Measurements from ENCODE around the gene ATP13A2. TPM values are rescaled to one million over a fixed set of nuclear protein-coding genes. Genes with fewer than 3 reads are reported as not detected.
"Not testable (repeated sequence)": the region's sequence is repeated elsewhere in the genome, so short reads cannot be mapped to it uniquely, and the experiment has no call there.

The ATP13A2 gene
- total RNA-seq, 1 donor = 40.2 TPM

- no peak for TF ChIP-seq CTCF (IDR thresholded peaks at IDR 0.05; ENCODE audit: insufficient read depth, low read depth, low read length)
- no peak for DNase-seq (ENCODE audit: low read depth)
- no peak overlapping the region for H3K4me3 ChIP-seq (ENCODE audit: low read depth, low read length)
Measured at GRCh38 chr1:16957731-16958130, 54.0 kb downstream of the ATP13A2 start.

GRCh38 chr1:16956775-16957174 is 55.0 kb downstream of the ATP13A2 start:
- no peak for DNase-seq (ENCODE audit: low read depth)
- no peak for TF ChIP-seq CTCF (IDR thresholded peaks at IDR 0.05; ENCODE audit: insufficient read depth, low read depth, low read length)
- H3K4me3 ChIP-seq (ENCODE audit: low read depth, low read length) = no peak overlapping the region

DNA sequence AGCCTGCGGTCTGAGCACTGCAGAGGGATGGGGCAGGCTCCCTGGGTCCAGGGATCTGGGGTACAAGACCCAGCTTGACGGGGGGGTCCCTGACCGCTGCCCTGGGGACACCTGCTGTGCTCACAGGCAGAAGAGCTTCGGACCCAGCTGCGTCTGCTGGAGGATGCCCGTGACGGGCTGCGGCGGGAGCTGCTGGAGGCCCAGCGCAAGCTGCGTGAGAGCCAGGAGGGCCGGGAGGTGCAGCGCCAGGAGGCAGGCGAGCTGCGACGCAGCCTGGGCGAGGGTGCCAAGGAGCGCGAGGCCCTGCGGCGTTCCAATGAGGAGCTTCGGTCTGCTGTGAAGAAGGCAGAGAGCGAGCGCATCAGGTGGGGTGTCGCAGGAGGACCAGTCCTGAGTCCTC is 56.5 kb downstream of the ATP13A2 start:
- no peak for TF ChIP-seq CTCF (IDR thresholded peaks at IDR 0.05; ENCODE audit: insufficient read depth, low read depth, low read length)
- DNase-seq (ENCODE audit: low read depth) = no peak
- H3K4me3 ChIP-seq (ENCODE audit: low read depth, low read length) = no peak overlapping the region

- no peak overlapping the region for H3K4me3 ChIP-seq (ENCODE audit: low read depth, low read length)
- no peak for DNase-seq (ENCODE audit: low read depth)
- no peak for TF ChIP-seq CTCF (IDR thresholded peaks at IDR 0.05; ENCODE audit: insufficient read depth, low read depth, low read length)
Measured at GRCh38 chr1:16954579-16954978, 57.1 kb downstream of the ATP13A2 start.

- DNase-seq (ENCODE audit: low read depth); H3K4me3 ChIP-seq (ENCODE audit: low read depth, low read length): not testable (repeated sequence)
Measured at GRCh38 chr1:16952376-16952775, 59.4 kb downstream of the ATP13A2 start.

DNA sequence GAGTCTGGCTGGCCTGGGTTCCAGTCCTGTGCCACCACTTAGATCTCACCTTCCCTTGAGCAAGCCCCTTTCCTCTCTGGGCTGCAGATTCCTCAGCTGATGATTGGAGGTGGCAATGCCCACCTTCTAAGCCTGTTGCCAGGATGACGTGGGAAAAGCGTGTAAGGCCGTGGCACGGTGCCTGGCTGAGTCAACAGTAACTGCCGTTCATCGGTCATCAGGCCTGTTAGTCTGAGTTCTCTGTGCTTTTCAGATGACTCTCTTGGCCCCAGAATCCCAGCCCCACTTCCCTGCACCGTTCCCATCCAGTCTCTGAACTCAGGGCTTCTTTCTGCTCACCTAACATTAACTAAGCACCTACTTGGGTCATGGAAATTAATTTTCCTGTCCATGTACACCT is 62.7 kb downstream of the ATP13A2 start:
- H3K4me3 ChIP-seq (ENCODE audit: low read depth, low read length); DNase-seq (ENCODE audit: low read depth): not testable (repeated sequence)

- not testable (repeated sequence) for H3K4me3 ChIP-seq (ENCODE audit: low read depth, low read length); DNase-seq (ENCODE audit: low read depth)
Measured at GRCh38 chr1:16948282-16948891, 63.3 kb downstream of the ATP13A2 start.

GRCh38 chr1:16946646-16947045 is 65.1 kb downstream of the ATP13A2 start:
- TF ChIP-seq CTCF (IDR thresholded peaks at IDR 0.05; ENCODE audit: insufficient read depth, low read depth, low read length) = no peak
- H3K4me3 ChIP-seq (ENCODE audit: low read depth, low read length) = no peak overlapping the region
- DNase-seq (ENCODE audit: low read depth) = no peak

- DNase-seq (ENCODE audit: low read depth); H3K4me3 ChIP-seq (ENCODE audit: low read depth, low read length): not testable (repeated sequence)
Measured at GRCh38 chr1:16946185-16946584, 65.5 kb downstream of the ATP13A2 start.

DNA sequence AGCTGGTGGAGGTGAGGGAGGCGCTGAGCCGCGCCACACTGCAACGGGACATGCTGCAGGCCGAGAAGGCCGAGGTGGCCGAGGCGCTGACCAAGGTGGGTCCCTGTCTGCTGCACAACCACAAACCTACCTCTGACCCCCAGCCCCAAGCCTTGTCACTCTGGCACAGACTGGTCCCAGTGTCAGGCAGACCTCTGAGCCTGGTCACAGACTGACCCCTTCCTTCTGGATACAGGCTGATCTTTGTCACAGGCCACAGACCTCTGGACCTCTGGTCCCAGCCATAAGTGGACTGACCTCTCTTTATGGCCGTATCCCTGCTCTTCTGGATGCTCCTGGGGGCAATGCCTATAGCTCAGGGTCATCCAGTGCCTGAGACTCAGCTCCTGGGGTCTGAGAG is 66.2 kb downstream of the ATP13A2 start:
- H3K4me3 ChIP-seq (ENCODE audit: low read depth, low read length); DNase-seq (ENCODE audit: low read depth): not testable (repeated sequence)
